ENCODE results near the gene UNC45B.

Gene UNC45B

DNA sequence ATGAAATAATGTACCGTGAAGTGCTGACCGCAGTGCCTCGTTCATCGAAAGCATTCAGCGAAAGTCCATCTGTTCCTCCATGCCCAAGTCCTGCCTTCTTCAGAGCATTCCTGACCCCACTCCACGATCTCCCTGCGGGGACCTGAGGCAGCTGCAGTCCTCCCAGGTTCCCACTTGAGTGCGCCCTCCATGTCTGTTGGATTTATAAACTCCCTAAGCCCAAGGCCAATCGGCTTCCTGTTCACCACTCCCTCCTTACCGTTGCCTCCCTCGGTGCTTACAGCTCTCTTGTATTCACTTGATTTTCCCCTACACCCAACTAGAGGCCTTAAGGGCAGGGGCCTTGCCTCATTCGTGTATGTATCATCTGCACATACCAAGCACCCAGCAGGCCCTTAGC, 30.8 kb upstream of the UNC45B start:
- TF ChIP-seq, protein P1, sequence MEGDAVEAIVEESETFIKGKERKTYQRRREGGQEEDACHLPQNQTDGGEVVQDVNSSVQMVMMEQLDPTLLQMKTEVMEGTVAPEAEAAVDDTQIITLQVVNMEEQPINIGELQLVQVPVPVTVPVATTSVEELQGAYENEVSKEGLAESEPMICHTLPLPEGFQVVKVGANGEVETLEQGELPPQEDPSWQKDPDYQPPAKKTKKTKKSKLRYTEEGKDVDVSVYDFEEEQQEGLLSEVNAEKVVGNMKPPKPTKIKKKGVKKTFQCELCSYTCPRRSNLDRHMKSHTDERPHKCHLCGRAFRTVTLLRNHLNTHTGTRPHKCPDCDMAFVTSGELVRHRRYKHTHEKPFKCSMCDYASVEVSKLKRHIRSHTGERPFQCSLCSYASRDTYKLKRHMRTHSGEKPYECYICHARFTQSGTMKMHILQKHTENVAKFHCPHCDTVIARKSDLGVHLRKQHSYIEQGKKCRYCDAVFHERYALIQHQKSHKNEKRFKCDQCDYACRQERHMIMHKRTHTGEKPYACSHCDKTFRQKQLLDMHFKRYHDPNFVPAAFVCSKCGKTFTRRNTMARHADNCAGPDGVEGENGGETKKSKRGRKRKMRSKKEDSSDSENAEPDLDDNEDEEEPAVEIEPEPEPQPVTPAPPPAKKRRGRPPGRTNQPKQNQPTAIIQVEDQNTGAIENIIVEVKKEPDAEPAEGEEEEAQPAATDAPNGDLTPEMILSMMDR (conservative IDR thresholded peaks at IDR 0.05; ENCODE audit: low read depth, low read length), result no peak
- H3K4me3 ChIP-seq (ENCODE audit: low read length), result no peak overlapping the region
- no peak for DNase-seq (ENCODE audit: low read depth)

DNA sequence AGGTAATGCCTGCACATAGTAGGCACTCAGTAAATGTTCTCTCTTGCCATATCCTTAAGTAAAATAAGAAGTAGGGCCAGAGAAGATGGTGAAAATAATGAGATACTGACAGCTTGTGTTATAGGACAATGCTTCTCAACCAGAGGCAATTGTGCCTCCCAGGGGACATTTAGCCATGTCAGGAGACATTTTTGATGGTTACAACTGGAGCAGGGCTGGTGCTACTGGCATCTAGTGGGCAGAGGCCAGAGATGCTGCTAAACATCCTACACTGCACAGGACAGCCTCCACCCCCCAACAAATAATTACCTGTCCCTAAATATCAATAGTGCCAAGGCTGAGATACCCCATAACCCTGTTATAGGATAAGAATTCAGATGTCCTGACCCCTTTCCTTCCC, 29.6 kb upstream of the UNC45B start:
- DNase-seq (ENCODE audit: low read depth), result no peak
- no peak overlapping the region for H3K4me3 ChIP-seq (ENCODE audit: low read length)

DNA sequence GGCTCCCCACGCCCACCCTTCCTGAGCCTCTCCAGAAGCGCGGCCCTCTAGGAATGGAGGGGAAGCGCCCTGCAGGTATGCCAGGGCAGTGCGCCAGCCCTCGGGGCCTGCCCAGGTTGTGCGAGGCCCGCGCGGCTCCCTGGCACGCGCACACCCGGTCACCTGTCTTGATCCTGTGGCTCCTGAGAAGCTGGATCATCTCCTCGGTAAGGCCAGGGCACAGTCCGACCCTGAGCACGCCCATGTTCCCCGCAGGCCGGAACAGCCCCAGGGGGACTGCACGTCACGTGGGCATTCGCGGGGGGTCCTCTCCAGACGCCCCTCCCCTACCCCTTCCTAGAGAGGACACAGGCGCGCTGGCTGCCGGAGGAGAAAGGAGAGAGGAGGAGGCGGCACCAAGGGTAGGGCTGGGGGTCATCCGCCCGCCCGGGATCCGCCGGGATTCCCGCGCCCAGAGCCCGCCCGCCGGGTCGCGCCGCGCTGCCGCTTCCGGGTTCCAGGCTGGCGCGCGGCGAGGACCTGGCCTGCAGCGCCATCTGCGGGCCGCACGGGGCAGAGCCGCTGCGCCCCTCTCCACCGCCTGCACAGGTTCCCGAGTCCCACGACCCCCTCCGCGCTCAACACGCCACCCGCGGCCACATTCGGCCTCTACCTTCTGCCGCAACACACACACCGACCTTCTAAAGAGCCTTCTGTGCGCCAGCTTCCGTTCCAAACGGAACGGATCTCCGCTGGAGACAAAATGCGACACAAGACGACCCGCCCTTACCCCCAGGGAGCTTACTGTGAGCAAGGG, 28.0 kb upstream of the UNC45B start, which contains the start of gene RAD51D:
RAD51D (minus strand) TSS at position 491 of the 796 bp plus-strand sequence; CDS start at position 244, 247 bp downstream.
- no peak for DNase-seq (ENCODE audit: low read depth)
- peak within 1 kb of the TSS; percentile 80 for H3K4me3 ChIP-seq (ENCODE audit: low read length)
- TF ChIP-seq, protein P1 (conservative IDR thresholded peaks at IDR 0.05; ENCODE audit: low read depth, low read length), result peak; percentile 71

More for the DNA sequence above, 29.6 kb upstream of the UNC45B start:
- TF ChIP-seq, protein P1 (conservative IDR thresholded peaks at IDR 0.05; ENCODE audit: low read depth, low read length), result peak; percentile 50

- no peak for DNase-seq (ENCODE audit: low read depth)
- no peak within 1 kb of the TSS for H3K4me3 ChIP-seq (ENCODE audit: low read length)
- TF ChIP-seq, protein P1 (conservative IDR thresholded peaks at IDR 0.05; ENCODE audit: low read depth, low read length), result no peak
Measured at GRCh38 chr17:35121315-35121714, 26.3 kb upstream of the UNC45B start, which contains the start of gene FNDC8. TSS of gene FNDC8 (plus strand) at chr17:35121615. CDS start at chr17:35121694, 79 bp downstream.

DNA sequence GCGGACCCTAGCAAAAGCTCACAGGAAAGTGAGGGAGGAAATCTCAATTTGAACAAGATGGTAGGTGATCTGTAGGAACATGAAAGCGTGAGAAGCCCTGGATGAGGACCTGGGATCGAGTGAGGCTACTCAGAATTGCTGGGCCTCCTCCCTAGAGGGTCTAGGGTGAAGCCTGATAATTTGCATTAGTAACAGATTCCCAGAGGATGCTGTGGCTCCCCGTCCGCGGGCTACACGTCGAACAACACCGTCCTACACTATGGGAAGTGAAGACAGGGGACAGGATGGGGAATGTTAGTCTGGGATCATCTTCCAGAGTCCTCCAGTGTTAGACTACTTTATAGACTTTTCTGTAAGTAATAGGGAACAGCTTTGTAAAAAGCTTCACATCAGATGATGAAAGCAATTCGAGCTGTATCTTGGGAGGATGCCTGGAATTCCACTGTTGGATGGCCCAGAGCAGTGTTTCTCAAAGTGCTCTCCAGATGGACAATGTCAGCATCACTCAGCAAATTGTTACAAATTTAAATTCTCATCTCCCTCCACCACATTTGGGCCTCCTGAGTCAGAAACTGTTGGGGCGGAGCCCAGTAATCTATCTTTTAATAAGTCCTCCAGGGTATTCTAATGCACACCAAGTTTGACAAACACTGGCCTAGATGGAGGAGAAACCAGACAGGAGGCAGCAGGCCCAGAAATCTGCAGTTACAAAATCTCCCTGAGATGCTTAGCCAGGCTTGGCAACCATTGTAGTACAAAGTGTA, 19.7 kb upstream of the UNC45B start:
- TF ChIP-seq, protein P1 (conservative IDR thresholded peaks at IDR 0.05; ENCODE audit: low read depth, low read length), result no peak
- DNase-seq (ENCODE audit: low read depth), result no peak
- no peak overlapping the region for H3K4me3 ChIP-seq (ENCODE audit: low read length)

DNA sequence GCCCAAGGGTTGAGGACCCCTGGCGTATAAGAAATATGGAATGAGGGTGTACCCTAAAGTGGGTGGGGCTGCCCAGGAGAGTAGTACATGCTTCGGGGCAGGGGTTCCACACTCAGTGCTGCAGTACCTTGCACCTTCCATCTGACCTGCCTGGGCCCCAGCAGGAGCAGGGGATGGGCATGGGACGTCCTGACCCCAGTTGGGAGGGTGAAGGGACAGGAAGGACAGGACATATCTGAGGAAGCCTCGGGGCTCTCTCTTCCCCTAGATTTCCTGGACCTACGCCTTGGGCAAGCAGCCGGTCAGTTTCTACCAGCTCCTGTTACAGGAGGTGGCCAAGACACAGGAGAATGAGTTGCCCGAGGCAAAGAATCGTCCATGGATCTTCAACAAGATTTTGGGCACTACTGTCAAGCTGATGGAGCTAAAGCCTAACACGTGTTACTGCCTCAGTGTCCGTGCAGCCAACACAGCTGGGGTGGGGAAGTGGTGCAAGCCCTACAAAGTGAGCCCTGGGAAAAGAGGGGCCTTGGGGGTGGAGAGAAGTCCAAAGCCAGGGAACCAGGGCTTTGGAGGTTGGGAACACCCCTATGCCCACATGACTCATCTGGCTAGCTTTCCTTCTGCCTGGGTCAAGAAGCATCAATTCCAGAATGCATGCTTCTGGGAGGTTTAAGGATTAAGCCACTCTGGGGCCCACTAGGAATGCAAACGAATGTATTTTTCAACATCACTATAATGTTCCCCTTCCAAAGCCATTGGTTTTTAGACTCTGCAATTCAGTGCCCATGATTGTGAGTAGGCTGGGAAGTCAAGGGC, 18.3 kb upstream of the UNC45B start:
- no peak overlapping the region for H3K4me3 ChIP-seq (ENCODE audit: low read length)
- TF ChIP-seq, protein P1 (conservative IDR thresholded peaks at IDR 0.05; ENCODE audit: low read depth, low read length), result no peak
- DNase-seq (ENCODE audit: low read depth), result no peak

Measured in retinal pigment epithelial cell (primary cell).